Caco-2 (cell line): ENCODE results near the gene CHST3. TPM values are rescaled to one million over a fixed set of nuclear protein-coding genes. Genes with fewer than 3 reads are reported as not detected.

Source experiments
- BruUV-seq: library from RNA; stranded (reverse); fragments of 400-500 nt; replicated peaks from 2 replicates; lab custom pipeline; 2021; lab: Mats Ljungman, UMichigan
- CTCF ChIA-PET: fragments of 300-600 bp; sonication (Branson Sonifier 250); formaldehyde crosslinking; loops from one replicate; lab custom pipeline; 2022; ENCODE audit warnings: antibody characterized with exemption; lab: Charles Lee
- POLR2A ChIA-PET: fragments of 300-600 bp; sonication (Branson Sonifier 250); formaldehyde crosslinking; loops from one replicate; lab custom pipeline; 2022; ENCODE audit warnings: antibody characterized with exemption; lab: Charles Lee
- DNase-seq, 2 experiments: peaks; one replicate each; pipeline versions ENCODE4 v3.0.0 to v3.0.0-alpha.2; 2020 to 2022
- H3K27me3 ChIP-seq: replicated peaks from 2 replicates; pipeline ENCODE4 v1.6.0; 2011; ENCODE audit warnings: low read length; ENCODE audit not compliant: control insufficient read depth, insufficient read depth
- H3K36me3 ChIP-seq: 2 replicates; pipeline ENCODE4 v1.5.1; 2011; ENCODE audit warnings: low read length; ENCODE audit not compliant: control insufficient read depth, insufficient read depth
- H3K4me1 ChIP-seq: fragments of 250-450 bp; sonication (Bioruptor Pico); 2 replicates; pipeline ENCODE4 v1.5.1; 2020; ENCODE audit warnings: mild to moderate bottlenecking
- H3K4me3 ChIP-seq: 2 replicates; pipeline ENCODE4 v1.5.1; 2011; ENCODE audit warnings: low read depth, mild to moderate bottlenecking, control low read depth, low read length
- H3K9me3 ChIP-seq: fragments of 250-450 bp; sonication (Bioruptor Pico); 2 replicates; pipeline ENCODE4 v1.5.1; 2020; ENCODE audit warnings: mild to moderate bottlenecking, moderate library complexity
- H3K27ac Mint-ChIP-seq: one replicate; pipeline ENCODE4 v1.8.0; 2022; ENCODE audit warnings: mixed read lengths; ENCODE audit not compliant: unreplicated experiment
- H3K27me3 Mint-ChIP-seq: one replicate; pipeline ENCODE4 v1.8.0; 2022; ENCODE audit warnings: mixed read lengths; ENCODE audit not compliant: insufficient read depth, unreplicated experiment
- H3K36me3 Mint-ChIP-seq: one replicate; pipeline ENCODE4 v1.8.0; 2022; ENCODE audit warnings: mild to moderate bottlenecking, mixed read lengths; ENCODE audit not compliant: insufficient read depth, unreplicated experiment
- H3K4me1 Mint-ChIP-seq: one replicate; pipeline ENCODE4 v1.8.0; 2022; ENCODE audit warnings: low read depth, mixed read lengths; ENCODE audit not compliant: unreplicated experiment
- H3K4me3 Mint-ChIP-seq: one replicate; pipeline ENCODE4 v1.8.0; 2022; ENCODE audit warnings: mild to moderate bottlenecking, moderate library complexity, mixed read lengths; ENCODE audit not compliant: unreplicated experiment
- H3K9me3 Mint-ChIP-seq: one replicate; pipeline ENCODE4 v1.8.0; 2022; ENCODE audit warnings: mixed read lengths; ENCODE audit not compliant: unreplicated experiment
- CTCF ChIP-seq, 2 experiments: fragments of 200-600 bp in 1 of 2; IDR thresholded peaks; 1 replicate in 1 of 2; 2 replicates in 1 of 2; pipeline versions ENCODE4 v1.5.1 to v1.8.0; 2011 to 2022; ENCODE audit warnings: antibody characterized with exemption in 1 of 2, control low read depth in 1 of 2, inconsistent platforms in 1 of 2, low read depth in 1 of 2, low read length in 1 of 2, mild to moderate bottlenecking in 1 of 2, moderate library complexity in 1 of 2; ENCODE audit not compliant: insufficient read depth in 1 of 2, severe bottlenecking in 1 of 2, unreplicated experiment in 1 of 2
- intact Hi-C: fragments of 100-400 bp; cut with micrococcal nuclease; formaldehyde crosslinking; loops from one replicate; pipeline ENCODE4 v1.10.0; 2022; ENCODE audit not compliant: unreplicated experiment
- total RNA-seq: library from RNA; stranded (reverse); gene quantifications from 2 replicates; pipeline ENCODE4 v1.2.3, GENCODE V29; 2022

The CHST3 gene
- total RNA-seq, 1 experiment from 2014 or later = 46.0 TPM

- H3K36me3 ChIP-seq = no peaks in the 10 kb centered on the region
- no TSS peak for BruUV-seq
- H3K36me3 Mint-ChIP-seq = peaks cover 6% of the 10 kb centered on the region
- intact Hi-C loops = loop anchor here (2.0 to 5.0 kb wide), 4 partner anchors 33 to 277 kb away; no protein-coding TSS in a partner anchor
- peaks cover 8% of the 10 kb centered on the region for H3K4me1 Mint-ChIP-seq
- H3K27me3 ChIP-seq = no peaks in the 10 kb centered on the region
- H3K9me3 Mint-ChIP-seq = peaks cover 9% of the 10 kb centered on the region
- no peak for DNase-seq
- TF ChIP-seq CTCF (IDR thresholded peaks at IDR 0.05; ENCODE audit: insufficient read depth in 1 of 2, low read depth in 1 of 2, low read length in 1 of 2, severe bottlenecking in 1 of 2, unreplicated experiment in 1 of 2) = no peak
- H3K4me3 ChIP-seq = no peak overlapping the region
- H3K4me3 Mint-ChIP-seq = no peak overlapping the region
- no peak overlapping the region for H3K27ac Mint-ChIP-seq
- no peaks in the 10 kb centered on the region for H3K9me3 ChIP-seq
- peaks cover 12% of the 10 kb centered on the region for H3K4me1 ChIP-seq
- CTCF ChIA-PET = interaction anchor here (1.4 to 2.2 kb wide), 3 partner anchors 21 to 154 kb away, joined by 3 to 22 read pairs (median 5); no protein-coding TSS in a partner anchor
- no peaks in the 10 kb centered on the region for H3K27me3 Mint-ChIP-seq
- POLR2A ChIA-PET = no interaction called here
These were observed 86.0 kb downstream of the CHST3 start for GRCh38 chr10:72049969-72050781.

- Mint-ChIP-seq H3K9me3 (peaks cover 9% of the 10 kb centered on the region), H3K4me3 (no peak overlapping the region), H3K36me3 (peaks cover 6% of the 10 kb centered on the region), H3K27me3 (no peaks in the 10 kb centered on the region), H3K4me1 (peaks cover 7% of the 10 kb centered on the region), H3K27ac (no peak overlapping the region)
- DNase-seq = no peak
- Histone ChIP-seq H3K27me3 (no peaks in the 10 kb centered on the region), H3K4me1 (peaks cover 5% of the 10 kb centered on the region), H3K4me3 (no peak overlapping the region), H3K9me3 (no peaks in the 10 kb centered on the region), H3K36me3 (no peaks in the 10 kb centered on the region)
- TF ChIP-seq CTCF (IDR thresholded peaks at IDR 0.05; ENCODE audit: insufficient read depth in 1 of 2, low read depth in 1 of 2, low read length in 1 of 2, severe bottlenecking in 1 of 2, unreplicated experiment in 1 of 2) = no peak
- CTCF ChIA-PET = interaction anchor here (1.4 kb wide), 1 partner anchor 135 kb away, joined by 3 read pairs; no protein-coding TSS in a partner anchor
- POLR2A ChIA-PET = no interaction called here
- BruUV-seq = no TSS peak
- intact Hi-C loops = no loop called here
These were observed 86.7 kb downstream of the CHST3 start for GRCh38 chr10:72050873-72051272.

DNA sequence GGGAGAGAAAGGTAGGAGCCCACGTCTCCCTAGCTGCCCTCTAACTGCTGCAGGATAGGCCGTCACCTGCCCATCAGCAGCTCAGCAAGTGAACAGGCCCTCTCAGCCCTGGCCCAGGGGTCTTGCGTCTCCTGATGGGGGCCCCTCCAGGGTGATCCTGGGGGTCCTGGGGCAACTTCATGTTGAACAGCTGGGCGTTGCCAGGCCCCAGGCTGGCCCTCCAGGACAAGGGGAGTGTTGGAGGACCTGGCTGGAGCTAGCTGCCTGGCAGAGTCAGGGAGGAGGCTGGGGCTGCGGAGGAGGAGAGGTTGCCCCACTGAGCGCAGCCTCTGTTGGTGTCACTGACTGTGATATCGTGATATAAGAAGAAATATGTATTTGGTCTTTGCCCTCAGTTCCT lies 89.5 kb downstream of the CHST3 start:
- Mint-ChIP-seq H3K4me3 (no peak overlapping the region), H3K27ac (no peak overlapping the region), H3K4me1 (peaks cover under 1% of the 10 kb centered on the region), H3K36me3 (peaks cover under 1% of the 10 kb centered on the region), H3K27me3 (no peaks in the 10 kb centered on the region), H3K9me3 (peaks cover 9% of the 10 kb centered on the region)
- no TSS peak for BruUV-seq
- CTCF ChIA-PET = interaction anchor here (0.8 to 1.2 kb wide), 2 partner anchors 157 to 275 kb away, joined by 3 read pairs; no protein-coding TSS in a partner anchor
- POLR2A ChIA-PET = no interaction called here
- H3K4me1 ChIP-seq = no peaks in the 10 kb centered on the region; the same call in 1 of the 2 replicates
- no peaks in the 10 kb centered on the region for H3K27me3 ChIP-seq
- no peak for DNase-seq
- H3K9me3 ChIP-seq = no peaks in the 10 kb centered on the region
- intact Hi-C loops = no loop called here
- no peaks in the 10 kb centered on the region for H3K36me3 ChIP-seq
- no peak overlapping the region for H3K4me3 ChIP-seq
- no peak for TF ChIP-seq CTCF (IDR thresholded peaks at IDR 0.05; ENCODE audit: insufficient read depth in 1 of 2, low read depth in 1 of 2, low read length in 1 of 2, severe bottlenecking in 1 of 2, unreplicated experiment in 1 of 2)
